Right atrium auricular region (tissue), 2 donors: Measurements from ENCODE around the gene CHST10. TPM values are rescaled to one million over a fixed set of nuclear protein-coding genes. Genes with fewer than 3 reads are reported as not detected.
A peak's percentile ranks its signal among the peaks of the same experiment; 100 is the strongest.
"Not testable (repeated sequence)": the region's sequence is repeated elsewhere in the genome, so short reads cannot be mapped to it uniquely, and the experiment has no call there.

Experiments
- DNase-seq: peaks from one replicate; pipeline ENCODE4 v3.0.0-alpha.2; 2019; ENCODE audit warnings: low spot score
- H3K27ac ChIP-seq, 2 donors: fragments of 200-600 bp; sonication (generic); 1 replicate in 1 of 2; 2 replicates in 1 of 2; pipeline ENCODE4 v1.5.1; 2016 to 2019
- H3K27me3 ChIP-seq, 2 donors: fragments of 200-600 bp; sonication (generic); one replicate each; pipeline versions ENCODE4 v1.5.1 to v1.6.0; 2017 to 2019
- H3K36me3 ChIP-seq: fragments of 200-600 bp; sonication (generic); one replicate; pipeline ENCODE4 v1.5.1; 2016
- H3K4me1 ChIP-seq, 2 donors: fragments of 200-600 bp; sonication (generic); one replicate each; pipeline versions ENCODE4 v1.5.1 to v1.6.0; 2017 to 2019
- H3K4me3 ChIP-seq, 2 donors: fragments of 200-600 bp; sonication (generic); 1 replicate in 1 of 2; 2 replicates in 1 of 2; pipeline ENCODE4 v1.5.1; 2017 to 2019; ENCODE audit warnings: mild to moderate bottlenecking in 1 of 2, moderate library complexity in 1 of 2
- H3K9me3 ChIP-seq, 2 donors: fragments of 200-600 bp; sonication (generic); one replicate each; pipeline ENCODE4 v1.5.1; 2019
- CTCF ChIP-seq, 2 donors: fragments of 200-600 bp; sonication (generic); IDR thresholded peaks; one replicate each; pipeline ENCODE4 v1.5.1; 2019; ENCODE audit warnings: antibody characterized with exemption in 2 of 2
- total RNA-seq, 2 donors: library from RNA; depleted of rRNA; stranded (reverse); fragments of >200 nt; gene quantifications; one replicate each; pipeline ENCODE4 v1.1.0, GENCODE V29; 2016

CHST10 gene
- total RNA-seq, 2 donors from 2014 or later = 12.5 to 16.4 TPM

DNA sequence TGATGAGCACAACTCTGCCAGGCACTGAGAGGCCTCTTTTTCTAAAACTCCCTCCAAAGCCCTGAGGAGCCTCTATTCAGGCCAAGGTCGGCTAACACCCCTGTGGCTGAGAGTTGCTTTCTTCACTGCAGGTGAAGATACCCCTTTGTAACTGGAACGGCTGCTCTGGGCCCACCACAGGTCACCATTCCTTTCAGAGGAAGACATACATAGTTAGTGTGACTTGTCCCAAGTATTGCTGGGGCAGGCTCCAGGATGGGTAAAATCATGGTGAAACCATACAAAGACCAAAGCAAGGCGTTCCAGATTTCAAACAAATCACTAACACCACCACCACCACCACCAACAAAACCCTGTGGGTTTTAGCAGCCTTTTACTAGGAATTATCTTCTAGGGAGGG is 36.8 kb downstream of the CHST10 start:
- H3K9me3 ChIP-seq = no peaks in the 10 kb centered on the region
- no peaks in the 10 kb centered on the region for H3K4me1 ChIP-seq
- no peak overlapping the region for H3K27ac ChIP-seq
- peak; percentile 18 for DNase-seq
- H3K36me3 ChIP-seq = no peaks in the 10 kb centered on the region
- no peak for TF ChIP-seq CTCF (IDR thresholded peaks at IDR 0.05)
- no peak overlapping the region for H3K4me3 ChIP-seq
- no peaks in the 10 kb centered on the region for H3K27me3 ChIP-seq

GRCh38 chr2:100376836-100377235 is 40.6 kb downstream of the CHST10 start:
- Histone ChIP-seq H3K36me3 (no peaks in the 10 kb centered on the region), H3K27me3 (no peaks in the 10 kb centered on the region), H3K9me3 (peaks cover 2 to 11% of the 10 kb centered on the region in 2 donors), H3K4me3 (no peak overlapping the region), H3K4me1 (no peaks in the 10 kb centered on the region), H3K27ac (no peak overlapping the region)
- TF ChIP-seq CTCF (IDR thresholded peaks at IDR 0.05) = no peak
- DNase-seq = peak; percentile 52

DNA sequence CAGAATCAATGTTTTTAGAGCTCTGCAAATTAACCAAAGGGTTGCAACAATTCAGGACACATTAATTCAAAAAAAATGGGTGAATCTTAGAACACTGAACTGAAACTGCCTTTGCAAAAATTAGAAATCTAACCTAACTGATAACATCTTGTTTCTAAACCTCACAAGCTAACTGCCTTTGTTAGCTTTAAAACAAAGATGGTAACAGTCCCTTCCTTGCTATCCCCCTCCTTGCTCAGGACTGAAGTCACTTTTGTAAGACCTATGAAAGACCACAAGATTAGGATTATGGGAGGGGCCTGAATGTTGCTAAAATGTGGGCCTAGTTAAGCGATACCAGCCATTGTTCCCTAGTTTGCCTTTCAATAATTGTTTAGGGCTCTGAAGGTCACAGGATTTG is 50.3 kb downstream of the CHST10 start:
- Histone ChIP-seq H3K9me3 (peaks cover 4 to 24% of the 10 kb centered on the region in 2 donors), H3K36me3 (no peaks in the 10 kb centered on the region), H3K4me3 (no peak overlapping the region), H3K4me1 (no peaks in the 10 kb centered on the region), H3K27me3 (no peaks in the 10 kb centered on the region), H3K27ac (no peak overlapping the region)
- no peak for TF ChIP-seq CTCF (IDR thresholded peaks at IDR 0.05)
- DNase-seq = no peak

- H3K4me3 ChIP-seq = no peak overlapping the region
- no peaks in the 10 kb centered on the region for H3K4me1 ChIP-seq
- no peaks in the 10 kb centered on the region for H3K36me3 ChIP-seq
- no peak for TF ChIP-seq CTCF (IDR thresholded peaks at IDR 0.05)
- H3K27ac ChIP-seq = no peak overlapping the region
- H3K27me3 ChIP-seq = no peaks in the 10 kb centered on the region
- DNase-seq = no peak
- peaks cover 0 to 18% of the 10 kb centered on the region in 2 donors for H3K9me3 ChIP-seq
Observed at GRCh38 chr2:100365434-100365833, 52.0 kb downstream of the CHST10 start.

- DNase-seq, H3K27ac ChIP-seq, H3K4me1 ChIP-seq, H3K27me3 ChIP-seq, H3K36me3 ChIP-seq, H3K4me3 ChIP-seq: not testable (repeated sequence)
- H3K9me3 ChIP-seq = peaks cover 0 to 10% of the 10 kb centered on the region in 2 donors
Observed at GRCh38 chr2:100362269-100362668, 55.2 kb downstream of the CHST10 start.

GRCh38 chr2:100359576-100359975 is 57.9 kb downstream of the CHST10 start:
- no peak for TF ChIP-seq CTCF (IDR thresholded peaks at IDR 0.05)
- Histone ChIP-seq H3K4me3 (no peak overlapping the region), H3K27me3 (no peaks in the 10 kb centered on the region), H3K4me1 (no peaks in the 10 kb centered on the region), H3K27ac (no peak overlapping the region), H3K36me3 (no peaks in the 10 kb centered on the region), H3K9me3 (peaks cover 0 to 10% of the 10 kb centered on the region in 2 donors)
- no peak for DNase-seq
